Measurements from ENCODE around the gene SPR. TPM values are rescaled to one million over a fixed set of nuclear protein-coding genes. Genes with fewer than 3 reads are reported as not detected.

Gene SPR
- total and polyA plus RNA-seq, 2 of the 13 experiments (the other 11 are each of a cell fraction or from before 2014, with no cell fraction given): 34.0 to 96.0 TPM

GRCh38 chr2:72887740-72888437 is 681 bp downstream of the SPR start (continued):
- 0 out of 2 replicates have a peak, but pooled peaks have one; percentile 42 for TF ChIP-seq PRMT3 (CRISPR knock-in tag; IDR thresholded peaks at IDR 0.05; ENCODE audit: borderline replicate concordance, low read depth)
- no peak for TF ChIP-seq ZNF234 (CRISPR knock-in tag; conservative IDR thresholded peaks at IDR 0.05)
- no peak for TF ChIP-seq ZBTB40 (IDR thresholded peaks at IDR 0.05)
- no peak for TF ChIP-seq ZBTB40 (CRISPR knock-in tag; IDR thresholded peaks at IDR 0.05)
- TF ChIP-seq PPARG (CRISPR knock-in tag; conservative IDR thresholded peaks at IDR 0.05): peak; percentile 51
- TF ChIP-seq TCF12 (IDR thresholded peaks at IDR 0.05): no peak
- no peak; the same call in 1 of the 2 replicates for TF ChIP-seq TCF12 (CRISPR knock-in tag; IDR thresholded peaks at IDR 0.05)
- TF ChIP-seq NFE2L2 (IDR thresholded peaks at IDR 0.05; ENCODE audit: low read length): no peak
- TF ChIP-seq XBP1 (CRISPR knock-in tag; IDR thresholded peaks at IDR 0.05): no peak
- no peak for TF ChIP-seq ZNF513 (CRISPR knock-in tag; conservative IDR thresholded peaks at IDR 0.05)
- TF ChIP-seq SRSF1 (optimal IDR thresholded peaks at IDR 0.05; ENCODE audit: low read depth, low read length): peak; percentile 61
- no peak for TF ChIP-seq KMT2A (CRISPR knock-in tag; IDR thresholded peaks at IDR 0.05)
- peak; percentile 52; the same call in 1 of the 2 replicates for TF ChIP-seq ZNF710 (CRISPR knock-in tag; IDR thresholded peaks at IDR 0.05; ENCODE audit: borderline replicate concordance)
- TF ChIP-seq CREB1 (IDR thresholded peaks at IDR 0.05): no peak
- TF ChIP-seq CREB1 (CRISPR knock-in tag; IDR thresholded peaks at IDR 0.05): no peak
- TF ChIP-seq ZNF263 (CRISPR knock-in tag; IDR thresholded peaks at IDR 0.05): no peak
- TF ChIP-seq ZNF333 (CRISPR knock-in tag; IDR thresholded peaks at IDR 0.05; ENCODE audit: borderline replicate concordance): no peak
